Breast epithelium (tissue), 3 donors: ENCODE results near the gene KATNA1.

Experiments
- CTCF ChIP-seq, 3 donors: fragments of 450-650 bp; IDR thresholded peaks; one replicate each; pipeline ENCODE4 v1.5.1; 2016 to 2017; ENCODE audit warnings: antibody characterized with exemption in 3 of 3, mild to moderate bottlenecking in 3 of 3, moderate library complexity in 3 of 3
- POLR2A ChIP-seq: fragments of 450-650 bp; IDR thresholded peaks from one replicate; pipeline ENCODE4 v1.6.1; 2016; ENCODE audit warnings: antibody characterized with exemption, mild to moderate bottlenecking, moderate library complexity
- POLR2AphosphoS5 ChIP-seq, 3 donors: sonication (generic); formaldehyde crosslinking; IDR thresholded peaks; one replicate each; pipeline ENCODE4 v1.6.1; 2017; ENCODE audit warnings: antibody characterized with exemption in 3 of 3

GRCh38 chr6:149563928-149564325, 84.6 kb downstream of the KATNA1 start:
- no peak for TF ChIP-seq CTCF (IDR thresholded peaks at IDR 0.05)
- TF ChIP-seq POLR2AphosphoS5 (IDR thresholded peaks at IDR 0.05) = no peak
- TF ChIP-seq POLR2A = no peak
